T-helper 2 cell treated with Interferon-gamma antibody and Interleukin-4, amounts not matched to agents 5 μg/mL and 100 μg/mL, for 36 hours (primary cell): Measurements from ENCODE around the gene MAP3K14.

ENCODE experiments used
- DNase-seq: peaks from one replicate; pipeline ENCODE4 v3.0.0; 2021; ENCODE audit warnings: low spot score
- H3K27ac Mint-ChIP-seq: one replicate; pipeline ENCODE4 v1.8.0; 2021; ENCODE audit warnings: mild to moderate bottlenecking, mixed read lengths
- H3K27me3 Mint-ChIP-seq: one replicate; pipeline ENCODE4 v1.8.0; 2021; ENCODE audit warnings: low read depth, mixed read lengths
- H3K36me3 Mint-ChIP-seq: one replicate; pipeline ENCODE4 v1.8.0; 2021; ENCODE audit warnings: low read depth, mixed read lengths
- H3K4me1 Mint-ChIP-seq: one replicate; pipeline ENCODE4 v1.8.0; 2021; ENCODE audit warnings: low read depth, mixed read lengths
- H3K4me3 Mint-ChIP-seq: one replicate; pipeline ENCODE4 v1.8.0; 2022; ENCODE audit warnings: mild to moderate bottlenecking, moderate library complexity, mixed read lengths
- H3K9me3 Mint-ChIP-seq: one replicate; pipeline ENCODE4 v1.8.0; 2021; ENCODE audit warnings: mixed read lengths

Gene MAP3K14

DNA sequence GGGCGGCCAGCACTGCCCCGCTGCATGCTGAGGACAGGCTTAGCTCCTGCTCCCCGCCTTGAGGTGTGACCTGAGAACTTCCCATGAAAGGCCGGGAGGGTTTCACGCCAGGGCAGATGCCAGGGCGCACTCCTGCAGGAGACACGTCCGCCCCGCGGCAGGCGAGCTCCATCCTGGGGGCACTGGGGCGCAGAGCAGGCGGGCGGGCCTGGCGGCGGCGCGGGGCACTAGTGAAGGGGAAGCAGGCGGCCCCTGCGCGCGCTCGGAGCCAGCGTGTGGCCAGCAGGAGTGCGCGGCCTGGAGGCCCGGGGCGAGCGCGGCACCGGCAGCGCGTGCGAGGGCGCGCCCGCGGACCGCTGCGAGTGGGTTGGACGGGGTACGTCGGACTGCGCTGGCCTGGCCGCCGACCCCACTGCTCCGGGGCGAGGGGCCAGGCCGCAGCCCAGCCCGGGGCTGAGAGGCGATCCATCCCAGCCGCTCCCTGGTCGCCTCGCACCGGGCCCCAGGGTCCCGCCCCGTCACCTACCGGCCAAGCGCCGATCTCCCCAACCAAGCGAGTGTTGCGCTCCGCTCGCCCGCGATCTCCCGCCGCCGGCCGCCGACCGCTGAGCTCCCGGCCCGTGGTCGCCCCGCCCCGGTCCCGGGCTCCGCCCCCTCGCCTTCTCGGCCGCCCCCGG is at the start of gene MAP3K14:
Gene MAP3K14 (minus strand): TSS at position 587 of the 677 bp plus-strand sequence. CDS start 26,275 bp downstream, outside the sequence.
- Mint-ChIP-seq H3K27ac (peak within 1 kb of the TSS; percentile 98), H3K9me3 (no peaks in the 10 kb centered on the region), H3K4me1 (peaks cover 64% of the 10 kb centered on the region), H3K4me3 (peak within 1 kb of the TSS; percentile 91), H3K27me3 (no peaks in the 10 kb centered on the region), H3K36me3 (peaks cover 31% of the 10 kb centered on the region)
- no peak for DNase-seq

DNA sequence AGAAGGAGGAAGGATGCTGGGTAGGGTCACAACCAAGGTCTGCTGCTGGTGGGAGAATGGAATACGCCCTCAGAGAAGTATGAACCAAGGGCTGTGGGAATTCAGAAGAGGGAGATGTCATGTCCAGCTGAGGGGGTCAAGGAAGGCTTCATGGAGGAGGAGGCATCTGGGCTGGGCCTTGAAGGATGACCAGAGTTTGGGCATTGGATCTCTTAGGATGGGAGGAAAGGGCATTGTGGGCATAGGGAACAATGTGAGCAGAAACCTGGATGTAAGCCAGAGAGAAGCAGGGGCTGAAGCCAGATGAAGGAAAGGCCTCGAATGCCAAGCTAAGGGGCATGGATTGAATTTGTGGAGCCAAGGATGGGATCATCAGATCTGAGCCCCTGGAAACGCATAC is 49.2 kb upstream of the MAP3K14 start:
- Mint-ChIP-seq H3K4me3 (no peak overlapping the region), H3K4me1 (peaks cover 5% of the 10 kb centered on the region), H3K27me3 (peaks cover 20% of the 10 kb centered on the region), H3K27ac (no peak overlapping the region), H3K36me3 (no peaks in the 10 kb centered on the region), H3K9me3 (no peaks in the 10 kb centered on the region)
- DNase-seq: no peak

DNA sequence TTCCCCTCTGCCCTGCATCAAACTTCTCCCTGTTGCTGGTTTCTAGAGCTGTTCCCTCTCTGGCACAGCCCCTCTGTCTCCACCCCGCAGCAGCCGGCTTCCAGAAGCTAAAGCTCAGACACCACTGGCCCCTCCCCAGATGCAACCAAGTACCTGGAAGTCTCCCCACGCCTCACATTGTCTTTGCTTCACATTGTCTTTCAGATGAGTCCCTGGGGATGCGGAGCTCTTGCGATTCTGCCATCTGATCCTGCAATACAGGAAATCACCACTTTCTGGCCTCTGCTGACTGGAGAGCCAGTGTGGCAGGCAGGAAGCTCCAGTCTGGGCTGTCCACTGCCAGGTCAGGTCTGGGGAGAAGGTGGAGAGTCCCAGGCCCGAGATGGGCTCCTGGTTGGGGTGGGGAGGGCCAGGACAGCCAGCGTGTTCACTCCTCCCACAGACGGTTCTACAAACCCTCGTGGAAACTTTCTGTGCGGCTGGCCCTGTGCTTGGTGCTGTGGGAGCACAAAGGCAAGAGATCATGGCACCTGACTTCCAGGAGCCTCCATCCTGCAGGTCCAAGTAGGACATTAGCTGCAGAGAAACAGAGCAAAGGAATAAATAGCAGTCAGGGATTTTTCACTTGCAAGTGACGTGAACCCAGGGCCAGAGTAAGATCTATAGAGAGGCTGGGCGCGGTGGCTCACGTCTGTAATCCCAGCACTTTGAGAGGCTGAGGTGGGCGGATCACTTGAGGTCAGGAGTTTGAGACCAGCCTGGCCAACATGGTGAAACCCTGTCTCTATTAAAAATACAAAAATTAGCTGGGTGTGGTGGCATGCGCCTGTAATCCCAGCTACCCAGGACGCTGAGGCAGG is 47.9 kb upstream of the MAP3K14 start:
- no peaks in the 10 kb centered on the region for H3K9me3 Mint-ChIP-seq
- DNase-seq: no peak

DNA sequence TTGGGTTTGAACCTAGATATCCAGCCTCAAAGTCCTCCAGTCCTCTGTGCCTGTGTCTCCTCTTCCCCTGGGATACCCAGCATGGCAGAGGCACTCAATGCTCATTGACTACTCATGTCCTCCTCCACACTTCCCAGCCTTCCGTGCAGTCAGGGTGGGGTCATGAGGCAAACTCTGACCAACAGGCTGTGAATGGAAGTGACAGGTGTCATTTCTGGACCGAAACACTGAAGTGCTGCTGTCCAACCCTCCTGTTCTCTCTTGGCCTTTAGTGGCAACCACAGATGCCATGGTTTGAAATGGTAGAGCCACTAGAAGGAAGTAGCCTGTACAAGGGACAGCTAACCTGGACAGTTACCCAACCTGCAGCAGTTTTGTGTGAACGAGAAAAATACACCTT is 46.7 kb upstream of the MAP3K14 start:
- no peaks in the 10 kb centered on the region for H3K4me1 Mint-ChIP-seq
- no peaks in the 10 kb centered on the region for H3K36me3 Mint-ChIP-seq
- DNase-seq: no peak
- no peak overlapping the region for H3K4me3 Mint-ChIP-seq
- peaks cover 11% of the 10 kb centered on the region for H3K27me3 Mint-ChIP-seq
- no peak overlapping the region for H3K27ac Mint-ChIP-seq
- no peaks in the 10 kb centered on the region for H3K9me3 Mint-ChIP-seq

More for the DNA sequence above, 47.9 kb upstream of the MAP3K14 start:
- no peak overlapping the region for H3K4me3 Mint-ChIP-seq
- peaks cover 20% of the 10 kb centered on the region for H3K27me3 Mint-ChIP-seq
- no peaks in the 10 kb centered on the region for H3K36me3 Mint-ChIP-seq
- no peak overlapping the region for H3K27ac Mint-ChIP-seq
- H3K4me1 Mint-ChIP-seq: no peaks in the 10 kb centered on the region

DNA sequence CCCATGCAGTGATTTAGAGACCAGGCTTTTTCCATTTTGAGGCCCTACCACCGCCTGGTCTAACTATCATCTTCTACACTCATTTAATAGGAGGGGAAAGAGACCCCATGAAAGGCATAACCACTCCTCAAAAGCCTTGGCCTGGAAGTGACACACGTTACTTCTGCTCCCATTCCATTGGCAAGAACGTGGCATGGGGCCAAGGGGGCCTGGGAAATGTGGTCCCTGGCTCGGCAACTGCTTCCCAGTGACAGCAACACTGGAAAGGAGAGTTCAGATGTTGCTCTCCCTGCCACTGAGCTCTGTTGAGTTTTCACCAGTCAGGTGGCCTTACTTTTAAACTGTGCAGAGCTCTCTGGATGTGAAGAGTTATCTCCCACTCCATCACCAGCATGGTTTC is 45.2 kb upstream of the MAP3K14 start:
- Mint-ChIP-seq H3K27me3 (peaks cover 8% of the 10 kb centered on the region), H3K9me3 (no peaks in the 10 kb centered on the region), H3K4me3 (no peak overlapping the region)

DNA sequence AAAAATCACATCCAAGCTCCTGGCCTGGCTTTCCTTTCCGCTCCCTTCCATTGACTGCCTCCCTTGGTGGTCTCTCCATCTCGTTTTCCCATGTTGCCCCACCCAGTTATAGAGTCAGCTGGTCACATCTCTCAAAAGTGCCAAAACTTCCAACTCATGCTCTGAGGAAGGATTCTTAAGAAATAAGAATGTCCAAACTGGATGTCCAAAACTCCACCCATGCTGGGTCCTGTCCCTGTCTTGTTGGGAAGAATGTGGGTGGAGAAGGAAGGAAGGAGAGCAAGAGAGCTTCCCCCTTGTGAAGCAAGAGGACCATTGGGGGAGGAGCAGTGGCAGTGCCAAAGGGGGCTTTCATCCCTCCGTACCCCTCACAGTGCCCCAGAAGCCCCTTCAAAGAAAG is 44.6 kb upstream of the MAP3K14 start:
- Mint-ChIP-seq H3K36me3 (no peaks in the 10 kb centered on the region), H3K4me3 (no peak overlapping the region), H3K27me3 (peaks cover 8% of the 10 kb centered on the region), H3K9me3 (no peaks in the 10 kb centered on the region), H3K27ac (no peak overlapping the region), H3K4me1 (peaks cover 2% of the 10 kb centered on the region)
- DNase-seq: no peak

More for the DNA sequence above, 45.2 kb upstream of the MAP3K14 start:
- H3K27ac Mint-ChIP-seq: no peak overlapping the region
- no peaks in the 10 kb centered on the region for H3K36me3 Mint-ChIP-seq
- DNase-seq: no peak
- H3K4me1 Mint-ChIP-seq: peaks cover 2% of the 10 kb centered on the region

DNA sequence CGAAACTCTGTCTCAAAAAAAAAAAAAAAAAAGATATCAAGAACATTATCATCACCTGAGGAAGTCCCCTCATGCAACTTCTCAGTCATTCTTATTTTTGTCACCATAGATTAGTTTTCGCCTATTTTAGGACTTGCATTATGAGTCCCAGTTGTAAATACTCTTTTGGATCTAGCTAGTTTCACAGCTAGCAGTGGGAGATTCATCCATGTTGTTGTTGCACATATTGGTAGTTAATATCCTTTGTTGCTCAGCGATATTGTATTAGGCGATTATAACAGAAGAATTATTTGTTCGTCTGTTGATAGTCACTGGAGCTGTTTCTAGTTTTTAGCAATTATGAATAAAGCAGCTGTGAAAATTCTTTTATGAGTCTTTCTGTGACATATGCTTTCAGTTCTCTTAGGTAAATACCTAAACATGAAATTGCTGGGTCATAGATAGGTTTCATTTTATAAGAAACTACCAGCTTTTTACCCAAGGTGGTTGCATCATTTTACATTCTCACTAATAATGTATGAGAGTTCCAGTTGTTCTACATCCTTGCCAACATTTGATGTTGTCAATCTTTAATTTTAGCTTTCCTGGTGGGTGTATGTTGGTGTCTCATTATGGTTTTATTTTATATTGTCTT is 40.7 kb upstream of the MAP3K14 start:
- Mint-ChIP-seq H3K36me3 (peaks cover 4% of the 10 kb centered on the region), H3K4me1 (peaks cover 6% of the 10 kb centered on the region), H3K27me3 (peaks cover 10% of the 10 kb centered on the region), H3K4me3 (no peak overlapping the region), H3K27ac (no peak overlapping the region), H3K9me3 (no peaks in the 10 kb centered on the region)
- no peak for DNase-seq

DNA sequence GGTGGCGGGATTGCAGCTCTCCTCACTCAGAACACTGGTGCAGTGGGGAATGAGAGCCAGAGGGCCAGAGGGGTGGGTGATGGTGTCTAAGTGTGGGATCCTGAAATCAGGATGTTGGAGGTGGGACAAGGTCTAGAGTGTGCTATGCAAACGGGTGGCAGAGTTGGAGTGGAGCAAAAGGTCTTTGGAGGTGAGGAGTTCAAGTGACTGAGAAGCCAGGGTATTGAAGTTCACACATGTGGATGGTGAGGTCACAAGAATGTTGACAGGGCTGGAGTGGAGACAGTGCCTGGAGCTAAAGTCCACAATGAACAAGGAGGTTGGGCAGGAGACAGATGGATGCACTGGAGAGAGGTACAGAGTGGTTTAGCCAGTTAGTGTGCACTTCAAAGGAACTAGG is 38.3 kb upstream of the MAP3K14 start:
- H3K4me3 Mint-ChIP-seq: no peak overlapping the region
- peaks cover 12% of the 10 kb centered on the region for H3K9me3 Mint-ChIP-seq
- H3K36me3 Mint-ChIP-seq: peaks cover 4% of the 10 kb centered on the region
- H3K27ac Mint-ChIP-seq: no peak overlapping the region
- no peak for DNase-seq
- peaks cover 8% of the 10 kb centered on the region for H3K4me1 Mint-ChIP-seq
- peaks cover 12% of the 10 kb centered on the region for H3K27me3 Mint-ChIP-seq

DNA sequence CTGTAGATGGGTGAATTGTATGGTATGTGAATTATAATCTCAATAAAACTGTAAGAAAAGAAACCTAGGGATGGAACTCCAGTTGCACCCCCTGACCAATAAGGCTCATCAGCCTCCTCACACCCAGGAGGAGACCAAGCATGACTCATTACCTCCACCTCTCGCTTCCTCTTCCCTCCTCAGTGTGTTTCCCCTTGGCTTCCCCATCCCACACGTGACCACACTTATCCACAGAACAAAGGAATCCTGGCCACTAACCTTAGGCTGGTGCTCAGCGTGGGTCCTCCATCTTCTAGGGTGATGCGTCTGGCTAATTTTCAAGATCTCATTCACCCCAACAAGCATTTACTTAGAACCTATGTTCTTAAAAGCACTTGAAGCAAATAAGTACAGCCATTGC is 36.2 kb upstream of the MAP3K14 start:
- Mint-ChIP-seq H3K4me1 (peaks cover 8% of the 10 kb centered on the region), H3K36me3 (peaks cover 4% of the 10 kb centered on the region), H3K27me3 (peaks cover 26% of the 10 kb centered on the region), H3K4me3 (no peak overlapping the region), H3K27ac (peak overlapping the region; percentile 73), H3K9me3 (peaks cover 12% of the 10 kb centered on the region)
- peak; percentile 64 for DNase-seq

DNA sequence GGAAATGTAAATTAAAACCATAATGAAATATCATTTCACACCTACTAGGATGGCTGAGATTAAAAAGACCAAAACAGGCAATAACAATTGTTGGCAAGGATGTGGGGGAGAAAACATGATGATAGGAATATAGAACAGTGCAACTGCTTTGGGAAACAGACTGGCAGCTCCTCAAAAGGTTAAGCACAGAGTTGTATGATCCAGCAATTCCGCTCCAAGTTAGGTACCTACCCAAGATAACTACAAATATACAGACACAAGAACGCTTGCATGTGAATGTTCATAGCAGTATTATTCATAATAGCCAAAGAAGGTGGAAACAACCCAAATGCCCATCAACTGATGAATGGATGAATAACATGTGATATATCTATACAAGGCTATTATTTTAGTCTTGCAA is 35.0 kb upstream of the MAP3K14 start:
- H3K4me3 Mint-ChIP-seq: no peak overlapping the region
- DNase-seq: no peak
- peaks cover 12% of the 10 kb centered on the region for H3K9me3 Mint-ChIP-seq
- H3K27me3 Mint-ChIP-seq: peaks cover 26% of the 10 kb centered on the region
- peaks cover 4% of the 10 kb centered on the region for H3K36me3 Mint-ChIP-seq
- H3K4me1 Mint-ChIP-seq: peaks cover 6% of the 10 kb centered on the region
- no peak overlapping the region for H3K27ac Mint-ChIP-seq

DNA sequence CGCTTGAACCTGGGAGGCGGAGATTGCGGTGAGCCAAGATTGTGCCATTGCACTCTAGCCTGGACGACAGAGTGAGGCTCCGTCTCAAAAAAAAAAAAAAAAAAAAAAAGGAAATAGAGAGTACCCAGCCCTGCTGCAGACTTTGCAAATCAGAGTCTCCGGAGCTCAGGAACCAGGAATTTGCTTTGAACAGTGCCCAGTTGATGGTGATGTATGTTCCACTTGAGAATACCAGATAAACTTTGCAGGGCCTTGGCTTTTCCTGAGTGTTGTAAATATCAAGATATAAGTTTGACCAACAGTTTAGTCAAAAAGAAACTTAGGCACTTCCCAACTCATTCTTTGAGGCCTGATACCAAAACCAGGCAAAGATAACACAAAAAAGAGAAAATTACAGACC is 30.6 kb upstream of the MAP3K14 start:
- Mint-ChIP-seq H3K9me3 (peaks cover 12% of the 10 kb centered on the region), H3K27me3 (peaks cover 23% of the 10 kb centered on the region), H3K27ac (no peak overlapping the region), H3K4me3 (no peak overlapping the region), H3K4me1 (peaks cover 2% of the 10 kb centered on the region), H3K36me3 (no peaks in the 10 kb centered on the region)
- DNase-seq: no peak

DNA sequence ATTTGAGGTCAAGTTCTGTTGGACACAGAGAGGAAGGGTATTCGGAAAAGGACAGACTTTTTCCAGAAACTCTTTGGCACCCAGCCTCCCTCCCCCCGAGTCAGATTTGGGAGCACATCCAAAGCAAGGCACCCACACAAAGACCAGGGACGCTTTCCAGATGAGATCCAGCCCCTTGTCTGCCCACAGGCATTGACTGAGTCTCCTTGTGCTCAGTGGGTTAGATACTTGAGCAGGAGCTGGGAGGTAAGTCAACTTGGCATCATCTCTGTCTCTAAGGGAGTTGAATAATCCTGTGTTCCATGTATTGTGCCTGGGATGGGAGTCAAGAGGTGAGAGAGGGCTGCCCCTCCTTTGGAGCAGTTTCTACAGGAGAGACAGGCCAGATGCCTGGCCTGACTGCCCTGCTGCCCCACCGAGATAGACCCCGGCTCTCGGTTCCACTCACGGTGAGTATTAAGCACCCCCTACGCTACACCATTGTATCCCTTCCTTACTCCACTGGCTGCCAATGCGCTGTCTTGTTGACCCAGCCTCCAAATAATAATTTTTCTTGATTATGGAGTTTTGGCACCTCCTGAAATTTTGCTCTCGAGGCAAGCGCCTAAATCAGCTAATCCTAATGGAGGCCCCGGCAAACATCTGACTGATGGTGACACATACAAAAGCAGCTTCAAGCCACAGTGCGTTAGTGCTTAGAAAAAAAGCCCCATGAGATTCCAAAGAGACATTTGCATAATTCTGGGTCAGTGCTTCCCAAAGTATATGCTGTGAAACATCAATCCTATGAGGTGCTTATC is 29.6 kb upstream of the MAP3K14 start:
- peaks cover 5% of the 10 kb centered on the region for H3K9me3 Mint-ChIP-seq

DNA sequence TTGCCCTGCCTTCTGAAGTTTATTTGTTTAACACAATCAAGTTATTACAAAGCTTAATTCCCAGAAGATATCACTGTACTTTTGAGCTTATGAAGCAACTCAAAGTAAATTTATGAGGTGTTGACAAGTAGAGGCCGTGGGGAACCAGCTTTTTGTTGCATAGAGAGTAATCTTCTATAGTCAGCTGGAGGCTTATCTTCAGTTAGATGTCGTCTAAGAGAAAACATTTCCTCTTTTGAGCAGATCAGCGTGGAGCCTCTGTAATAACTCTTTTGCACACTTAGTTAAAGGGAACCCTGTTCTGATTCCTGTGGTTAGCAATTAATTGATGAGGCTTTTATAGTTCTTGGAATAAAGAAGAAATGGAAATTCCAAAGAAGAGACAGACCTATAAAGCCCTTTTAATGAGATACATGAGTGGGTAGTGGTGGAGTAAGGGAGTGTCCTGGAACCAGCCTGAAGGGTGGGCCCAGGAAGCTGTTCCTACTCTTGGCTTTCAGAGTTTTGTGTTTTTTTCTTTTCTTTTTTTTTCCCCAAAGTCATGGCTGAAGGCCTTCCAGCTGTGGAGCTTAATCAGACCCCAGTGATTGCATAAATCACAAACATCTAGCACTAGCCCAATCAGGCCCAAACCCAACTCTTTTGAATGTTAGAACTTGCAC is 28.9 kb upstream of the MAP3K14 start:
- Mint-ChIP-seq H3K36me3 (no peaks in the 10 kb centered on the region), H3K4me3 (no peak overlapping the region), H3K4me1 (no peaks in the 10 kb centered on the region), H3K9me3 (no peaks in the 10 kb centered on the region), H3K27me3 (peaks cover 17% of the 10 kb centered on the region), H3K27ac (no peak overlapping the region)
- DNase-seq: no peak

More for the DNA sequence above, 29.6 kb upstream of the MAP3K14 start:
- Mint-ChIP-seq H3K4me3 (no peak overlapping the region), H3K27ac (no peak overlapping the region), H3K27me3 (peaks cover 23% of the 10 kb centered on the region), H3K36me3 (no peaks in the 10 kb centered on the region), H3K4me1 (no peaks in the 10 kb centered on the region)
- DNase-seq: no peak
